ENCODE measurements around the gene TRPV4.
"Not testable (repeated sequence)": the region's sequence is repeated elsewhere in the genome, so short reads cannot be mapped to it uniquely, and the experiment has no call there.

- not testable (repeated sequence) for TF ChIP-seq CTCF (IDR thresholded peaks at IDR 0.05; ENCODE audit: poor library complexity, severe bottlenecking); POLR2AphosphoS5 (IDR thresholded peaks at IDR 0.05); TAF1 (IDR thresholded peaks at IDR 0.05; ENCODE audit: low read depth); RAD21 (conservative IDR thresholded peaks at IDR 0.05); EP300 (conservative IDR thresholded peaks at IDR 0.05; ENCODE audit: poor library complexity, severe bottlenecking); EZH2 (IDR thresholded peaks at IDR 0.05; ENCODE audit: borderline replicate concordance, insufficient read depth, low read length, poor library complexity, severe bottlenecking)
Measured at GRCh38 chr12:109862491-109862890, 29.3 kb upstream of the TRPV4 start.
